ENCODE results near the gene HSD3B1. TPM values are rescaled to one million over a fixed set of nuclear protein-coding genes. Genes with fewer than 3 reads are reported as not detected.

The HSD3B1 gene
- polyA plus RNA-seq, 1 of the 3 experiments (the other 2 are of a cell fraction), result not detected

DNA sequence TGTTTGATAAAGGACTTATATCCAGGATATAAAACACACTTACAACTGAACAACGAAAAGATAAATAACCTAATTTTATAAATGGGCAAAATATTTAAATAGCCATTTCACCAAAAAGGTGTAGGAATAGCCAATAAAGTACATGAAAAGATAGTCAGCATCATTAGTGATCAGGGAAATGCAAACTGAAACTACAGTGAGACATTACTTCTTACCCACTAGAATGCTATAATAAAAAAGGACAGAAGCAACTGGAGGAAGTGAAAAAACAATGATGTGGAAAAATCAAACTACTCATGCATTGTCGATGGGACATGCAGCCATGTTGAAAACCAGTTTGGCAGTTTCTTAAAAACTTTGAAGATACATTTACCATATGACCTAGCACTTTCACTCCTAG, 43.4 kb upstream of the HSD3B1 start:
- Histone ChIP-seq H3K4me1 (ENCODE audit: control insufficient read depth in 1 of 2, insufficient read depth in 2 of 2, low read depth in 1 of 2, low read length in 1 of 2) (no peaks in the 10 kb centered on the region), H3K4me2 (no peak overlapping the region), H3K9me3 (no peaks in the 10 kb centered on the region), H3K79me2 (ENCODE audit: insufficient read depth) (no peaks in the 10 kb centered on the region), H3K27me3 (ENCODE audit: insufficient read depth) (peaks cover 11% of the 10 kb centered on the region; the same call in 1 of the 2 replicates), H2AFZ (ENCODE audit: low read depth) (no peak overlapping the region), H3K27ac (ENCODE audit: low read depth in 2 of 2, low read length in 1 of 2) (no peak overlapping the region), H4K20me1 (ENCODE audit: insufficient read depth) (no peaks in the 10 kb centered on the region), H3F3A (replicated peaks; ENCODE audit: insufficient read depth) (no peaks in the 10 kb centered on the region), H3K36me3 (replicated peaks in 1 of 2; ENCODE audit: control insufficient read depth in 1 of 2, insufficient read depth in 2 of 2, low read length in 1 of 2) (no peaks in the 10 kb centered on the region), H3K9ac (no peak overlapping the region), H3K4me3 (ENCODE audit: low read depth in 2 of 2, low read length in 1 of 2) (no peak overlapping the region), H3K9me2 (no peaks in the 10 kb centered on the region)
- DNase-seq, result no peak
- CTCF ChIA-PET, result no interaction called here
- WGBS (ENCODE audit: low lambda C conversion rate), result 0% methylated on average over 2 of the region's 2 CpGs
- TF ChIP-seq RAD21 (IDR thresholded peaks at IDR 0.05; ENCODE audit: low read length) (no peak), FOXM1 (IDR thresholded peaks at IDR 0.05; ENCODE audit: low read depth) (no peak)
- POLR2A ChIA-PET, result no interaction called here

DNA sequence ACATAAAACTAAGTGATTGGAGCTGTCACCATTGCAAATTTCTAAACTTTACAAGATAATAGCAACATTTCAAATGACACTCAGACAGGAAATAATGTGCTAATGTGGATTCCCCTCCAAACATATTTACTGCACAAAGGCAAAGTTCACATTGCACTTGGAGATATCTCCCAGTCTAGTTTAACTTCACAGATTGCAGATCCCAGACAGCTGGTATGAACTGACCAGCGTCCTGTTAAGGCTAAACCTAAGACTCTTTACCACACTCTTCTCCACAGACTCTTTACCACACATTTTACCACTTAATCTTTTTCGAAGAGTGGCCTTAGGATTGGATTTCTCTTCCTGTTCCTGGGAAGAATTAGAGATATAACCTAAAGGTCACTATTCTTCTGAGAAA, 40.6 kb upstream of the HSD3B1 start:
- H3K4me3 ChIP-seq (ENCODE audit: low read depth in 2 of 2, low read length in 1 of 2), result no peak overlapping the region
- H3K9me3 ChIP-seq, result no peaks in the 10 kb centered on the region
- peaks cover 25% of the 10 kb centered on the region; the same call in 1 of the 2 replicates for H3K27me3 ChIP-seq (ENCODE audit: insufficient read depth)
- H3K79me2 ChIP-seq (ENCODE audit: insufficient read depth), result no peaks in the 10 kb centered on the region
- H3K9me2 ChIP-seq, result no peaks in the 10 kb centered on the region
- H3K9ac ChIP-seq, result no peak overlapping the region
- DNase-seq, result no peak
- H2AFZ ChIP-seq (ENCODE audit: low read depth), result no peak overlapping the region
- H3F3A ChIP-seq (replicated peaks; ENCODE audit: insufficient read depth), result no peaks in the 10 kb centered on the region
- ChIA-PET POLR2A (no interaction called here), CTCF (no interaction called here)
- H3K36me3 ChIP-seq (replicated peaks in 1 of 2; ENCODE audit: control insufficient read depth in 1 of 2, insufficient read depth in 2 of 2, low read length in 1 of 2), result no peaks in the 10 kb centered on the region
- H4K20me1 ChIP-seq (ENCODE audit: insufficient read depth), result no peaks in the 10 kb centered on the region
- TF ChIP-seq EP300 (IDR thresholded peaks at IDR 0.05; ENCODE audit: borderline replicate concordance in 1 of 2, low read depth in 1 of 2, low read length in 1 of 2) (no peak), MXI1 (IDR thresholded peaks at IDR 0.05; ENCODE audit: low read depth, low read length) (no peak), SIN3A (IDR thresholded peaks at IDR 0.05; ENCODE audit: borderline replicate concordance, low read depth, low read length) (no peak), FOXM1 (IDR thresholded peaks at IDR 0.05; ENCODE audit: low read depth) (no peak), GATA2 (CRISPR knock-in tag; IDR thresholded peaks at IDR 0.05) (no peak), RFX5 (IDR thresholded peaks at IDR 0.05; ENCODE audit: low read length) (no peak), FOSL2 (IDR thresholded peaks at IDR 0.05; ENCODE audit: borderline replicate concordance, low read depth) (no peak), POLR2AphosphoS5 (IDR thresholded peaks at IDR 0.05; ENCODE audit: low read depth, low read length) (no peak), MEF2A (IDR thresholded peaks at IDR 0.05; ENCODE audit: borderline replicate concordance, low read depth) (no peak), SMC3 (IDR thresholded peaks at IDR 0.05; ENCODE audit: low read depth, low read length) (no peak), TEAD4 (IDR thresholded peaks at IDR 0.05; ENCODE audit: borderline replicate concordance, insufficient read depth) (no peak)
- TF ChIP-seq, protein P1, sequence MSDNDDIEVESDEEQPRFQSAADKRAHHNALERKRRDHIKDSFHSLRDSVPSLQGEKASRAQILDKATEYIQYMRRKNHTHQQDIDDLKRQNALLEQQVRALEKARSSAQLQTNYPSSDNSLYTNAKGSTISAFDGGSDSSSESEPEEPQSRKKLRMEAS (IDR thresholded peaks at IDR 0.05; ENCODE audit: low read depth), result no peak
- TF ChIP-seq, protein P2, sequence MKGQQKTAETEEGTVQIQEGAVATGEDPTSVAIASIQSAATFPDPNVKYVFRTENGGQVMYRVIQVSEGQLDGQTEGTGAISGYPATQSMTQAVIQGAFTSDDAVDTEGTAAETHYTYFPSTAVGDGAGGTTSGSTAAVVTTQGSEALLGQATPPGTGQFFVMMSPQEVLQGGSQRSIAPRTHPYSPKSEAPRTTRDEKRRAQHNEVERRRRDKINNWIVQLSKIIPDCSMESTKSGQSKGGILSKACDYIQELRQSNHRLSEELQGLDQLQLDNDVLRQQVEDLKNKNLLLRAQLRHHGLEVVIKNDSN (IDR thresholded peaks at IDR 0.05; ENCODE audit: borderline replicate concordance, low read depth), result no peak
- TF ChIP-seq, protein P3, sequence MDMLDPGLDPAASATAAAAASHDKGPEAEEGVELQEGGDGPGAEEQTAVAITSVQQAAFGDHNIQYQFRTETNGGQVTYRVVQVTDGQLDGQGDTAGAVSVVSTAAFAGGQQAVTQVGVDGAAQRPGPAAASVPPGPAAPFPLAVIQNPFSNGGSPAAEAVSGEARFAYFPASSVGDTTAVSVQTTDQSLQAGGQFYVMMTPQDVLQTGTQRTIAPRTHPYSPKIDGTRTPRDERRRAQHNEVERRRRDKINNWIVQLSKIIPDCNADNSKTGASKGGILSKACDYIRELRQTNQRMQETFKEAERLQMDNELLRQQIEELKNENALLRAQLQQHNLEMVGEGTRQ (IDR thresholded peaks at IDR 0.05; ENCODE audit: borderline replicate concordance, low read depth, low read length), result no peak
- TF ChIP-seq, protein P4, sequence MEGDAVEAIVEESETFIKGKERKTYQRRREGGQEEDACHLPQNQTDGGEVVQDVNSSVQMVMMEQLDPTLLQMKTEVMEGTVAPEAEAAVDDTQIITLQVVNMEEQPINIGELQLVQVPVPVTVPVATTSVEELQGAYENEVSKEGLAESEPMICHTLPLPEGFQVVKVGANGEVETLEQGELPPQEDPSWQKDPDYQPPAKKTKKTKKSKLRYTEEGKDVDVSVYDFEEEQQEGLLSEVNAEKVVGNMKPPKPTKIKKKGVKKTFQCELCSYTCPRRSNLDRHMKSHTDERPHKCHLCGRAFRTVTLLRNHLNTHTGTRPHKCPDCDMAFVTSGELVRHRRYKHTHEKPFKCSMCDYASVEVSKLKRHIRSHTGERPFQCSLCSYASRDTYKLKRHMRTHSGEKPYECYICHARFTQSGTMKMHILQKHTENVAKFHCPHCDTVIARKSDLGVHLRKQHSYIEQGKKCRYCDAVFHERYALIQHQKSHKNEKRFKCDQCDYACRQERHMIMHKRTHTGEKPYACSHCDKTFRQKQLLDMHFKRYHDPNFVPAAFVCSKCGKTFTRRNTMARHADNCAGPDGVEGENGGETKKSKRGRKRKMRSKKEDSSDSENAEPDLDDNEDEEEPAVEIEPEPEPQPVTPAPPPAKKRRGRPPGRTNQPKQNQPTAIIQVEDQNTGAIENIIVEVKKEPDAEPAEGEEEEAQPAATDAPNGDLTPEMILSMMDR (IDR thresholded peaks at IDR 0.05), result no peak
- TF ChIP-seq, protein P5, sequence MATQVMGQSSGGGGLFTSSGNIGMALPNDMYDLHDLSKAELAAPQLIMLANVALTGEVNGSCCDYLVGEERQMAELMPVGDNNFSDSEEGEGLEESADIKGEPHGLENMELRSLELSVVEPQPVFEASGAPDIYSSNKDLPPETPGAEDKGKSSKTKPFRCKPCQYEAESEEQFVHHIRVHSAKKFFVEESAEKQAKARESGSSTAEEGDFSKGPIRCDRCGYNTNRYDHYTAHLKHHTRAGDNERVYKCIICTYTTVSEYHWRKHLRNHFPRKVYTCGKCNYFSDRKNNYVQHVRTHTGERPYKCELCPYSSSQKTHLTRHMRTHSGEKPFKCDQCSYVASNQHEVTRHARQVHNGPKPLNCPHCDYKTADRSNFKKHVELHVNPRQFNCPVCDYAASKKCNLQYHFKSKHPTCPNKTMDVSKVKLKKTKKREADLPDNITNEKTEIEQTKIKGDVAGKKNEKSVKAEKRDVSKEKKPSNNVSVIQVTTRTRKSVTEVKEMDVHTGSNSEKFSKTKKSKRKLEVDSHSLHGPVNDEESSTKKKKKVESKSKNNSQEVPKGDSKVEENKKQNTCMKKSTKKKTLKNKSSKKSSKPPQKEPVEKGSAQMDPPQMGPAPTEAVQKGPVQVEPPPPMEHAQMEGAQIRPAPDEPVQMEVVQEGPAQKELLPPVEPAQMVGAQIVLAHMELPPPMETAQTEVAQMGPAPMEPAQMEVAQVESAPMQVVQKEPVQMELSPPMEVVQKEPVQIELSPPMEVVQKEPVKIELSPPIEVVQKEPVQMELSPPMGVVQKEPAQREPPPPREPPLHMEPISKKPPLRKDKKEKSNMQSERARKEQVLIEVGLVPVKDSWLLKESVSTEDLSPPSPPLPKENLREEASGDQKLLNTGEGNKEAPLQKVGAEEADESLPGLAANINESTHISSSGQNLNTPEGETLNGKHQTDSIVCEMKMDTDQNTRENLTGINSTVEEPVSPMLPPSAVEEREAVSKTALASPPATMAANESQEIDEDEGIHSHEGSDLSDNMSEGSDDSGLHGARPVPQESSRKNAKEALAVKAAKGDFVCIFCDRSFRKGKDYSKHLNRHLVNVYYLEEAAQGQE (IDR thresholded peaks at IDR 0.05; ENCODE audit: low read depth, low read length), result no peak
- no peak overlapping the region for H3K4me2 ChIP-seq
- no peak overlapping the region for H3K27ac ChIP-seq (ENCODE audit: low read depth in 2 of 2, low read length in 1 of 2)
- WGBS (ENCODE audit: low lambda C conversion rate), result 3% methylated on average over 2 of the region's 2 CpGs
- no peaks in the 10 kb centered on the region for H3K4me1 ChIP-seq (ENCODE audit: control insufficient read depth in 1 of 2, insufficient read depth in 2 of 2, low read depth in 1 of 2, low read length in 1 of 2)
